GM08714 (cell line): ENCODE data around the gene MICAL3.
"Not testable (repeated sequence)": the region's sequence is repeated elsewhere in the genome, so short reads cannot be mapped to it uniquely, and the experiment has no call there.

ENCODE experiments used
- H3K4me3 ChIP-seq: fragments of 200-500 bp; sonication (Bioruptor generic); 2 replicates; pipeline ENCODE4 v1.5.1; 2014; ENCODE audit warnings: mild to moderate bottlenecking, low read length, inconsistent platforms
- ZNF274 ChIP-seq: IDR thresholded peaks from 2 replicates; pipeline ENCODE4 v1.6.1; 2012; ENCODE audit warnings: mild to moderate bottlenecking, low read depth, low read length

The MICAL3 gene

DNA sequence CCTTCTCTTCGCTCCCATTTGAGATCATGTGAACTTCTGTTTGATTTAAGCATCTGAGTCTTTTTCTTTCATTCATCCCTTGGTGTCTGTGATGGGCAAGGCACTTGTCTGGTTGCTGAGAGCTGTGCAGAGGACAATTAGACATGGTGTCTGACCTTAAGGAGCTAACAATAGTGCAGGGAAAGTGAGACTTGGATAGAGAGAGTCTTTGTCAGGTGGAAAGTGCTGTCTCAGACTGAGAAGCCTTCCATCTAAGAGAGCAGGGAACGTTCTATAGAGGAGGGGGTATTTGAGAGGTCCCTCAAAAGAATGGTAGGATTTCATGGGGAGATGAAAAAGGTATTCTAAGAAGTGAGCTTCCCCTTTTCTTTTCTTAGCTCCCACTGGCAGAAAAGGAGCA, 14.1 kb downstream of the MICAL3 start:
- TF ChIP-seq ZNF274 = no peak
- H3K4me3 ChIP-seq = no peak overlapping the region

GRCh38 chr22:18008136-18008535, 16.2 kb downstream of the MICAL3 start:
- no peak for TF ChIP-seq ZNF274
- H3K4me3 ChIP-seq = no peak overlapping the region

GRCh38 chr22:18005201-18005926, 19.0 kb downstream of the MICAL3 start:
- TF ChIP-seq ZNF274 = no peak
- no peak overlapping the region for H3K4me3 ChIP-seq

DNA sequence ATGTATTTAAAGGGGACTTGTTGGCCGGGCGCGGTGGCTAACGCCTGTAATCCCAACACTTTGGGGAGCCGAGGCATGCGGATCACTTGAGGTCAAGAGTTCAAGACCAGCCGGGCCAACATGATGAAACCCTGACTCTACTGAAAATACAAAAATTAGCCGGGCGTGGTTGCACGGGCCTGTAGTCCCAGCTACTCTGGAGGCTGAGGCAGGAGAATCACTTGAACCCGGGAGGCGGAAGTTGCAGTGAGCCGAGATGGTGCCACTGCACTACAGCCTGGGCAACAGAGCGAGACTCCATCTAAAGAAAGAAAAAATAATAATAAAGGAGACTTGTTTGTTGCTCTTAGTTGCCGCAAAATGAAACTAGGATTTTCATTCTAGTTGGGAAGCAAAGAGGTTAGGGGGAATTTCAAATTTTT, 22.5 kb downstream of the MICAL3 start:
- peak overlapping the region; percentile 69; the same call in 1 of the 2 replicates for H3K4me3 ChIP-seq

- no peak for TF ChIP-seq ZNF274
Measured at GRCh38 chr22:18001040-18001893, 23.1 kb downstream of the MICAL3 start.

GRCh38 chr22:18000441-18001039, 23.8 kb downstream of the MICAL3 start:
- peak overlapping the region; percentile 69 for H3K4me3 ChIP-seq

More at GRCh38 chr22:18001040-18001893, 23.1 kb downstream of the MICAL3 start:
- H3K4me3 ChIP-seq = peak overlapping the region; percentile 69

GRCh38 chr22:17999851-18000250, 24.5 kb downstream of the MICAL3 start:
- H3K4me3 ChIP-seq = peak overlapping the region; percentile 69
- no peak for TF ChIP-seq ZNF274

More at GRCh38 chr22:18000441-18001039, 23.8 kb downstream of the MICAL3 start:
- TF ChIP-seq ZNF274 = no peak

GRCh38 chr22:17998913-17999312, 25.4 kb downstream of the MICAL3 start:
- no peak overlapping the region for H3K4me3 ChIP-seq
- TF ChIP-seq ZNF274 = no peak

DNA sequence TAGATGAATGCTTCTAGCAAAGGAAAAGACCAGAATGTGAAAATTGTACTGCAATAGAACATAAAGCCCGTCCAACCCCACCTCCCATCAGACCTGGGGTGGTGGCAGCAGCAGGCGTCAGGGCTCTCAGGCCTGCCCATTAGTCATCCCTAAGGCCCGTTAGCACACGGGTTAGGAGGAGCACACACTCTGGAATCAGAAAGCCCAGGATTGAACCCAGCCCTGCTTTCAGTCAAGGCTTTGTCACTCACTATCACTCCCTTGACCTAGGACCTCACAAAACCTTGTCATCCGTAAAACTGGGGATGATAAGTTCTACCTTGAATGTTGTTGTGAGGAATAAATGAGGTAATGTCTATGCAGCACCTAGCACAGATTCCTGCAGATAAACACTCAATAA, 26.9 kb downstream of the MICAL3 start:
- H3K4me3 ChIP-seq = no peak overlapping the region
- no peak for TF ChIP-seq ZNF274

DNA sequence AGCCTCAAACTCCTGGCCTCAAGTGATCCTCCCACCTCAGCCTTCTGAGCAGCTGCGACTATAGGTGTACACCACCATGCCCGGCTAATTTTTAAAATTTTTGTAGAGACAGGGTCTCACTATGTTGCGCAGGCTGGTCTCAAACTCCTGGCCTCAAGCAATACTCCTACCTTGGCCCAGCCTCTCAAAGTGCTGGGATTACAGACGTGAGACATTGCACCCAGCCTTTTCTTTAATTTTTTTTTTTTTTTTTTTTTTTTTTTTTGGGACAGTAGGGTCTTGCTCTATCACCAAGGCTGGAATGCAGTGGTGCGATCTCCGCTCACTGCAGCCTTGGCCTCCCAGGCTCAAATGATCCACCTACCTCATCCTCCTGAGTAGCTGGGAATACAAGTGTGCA, 29.1 kb downstream of the MICAL3 start:
- not testable (repeated sequence) for H3K4me3 ChIP-seq

DNA sequence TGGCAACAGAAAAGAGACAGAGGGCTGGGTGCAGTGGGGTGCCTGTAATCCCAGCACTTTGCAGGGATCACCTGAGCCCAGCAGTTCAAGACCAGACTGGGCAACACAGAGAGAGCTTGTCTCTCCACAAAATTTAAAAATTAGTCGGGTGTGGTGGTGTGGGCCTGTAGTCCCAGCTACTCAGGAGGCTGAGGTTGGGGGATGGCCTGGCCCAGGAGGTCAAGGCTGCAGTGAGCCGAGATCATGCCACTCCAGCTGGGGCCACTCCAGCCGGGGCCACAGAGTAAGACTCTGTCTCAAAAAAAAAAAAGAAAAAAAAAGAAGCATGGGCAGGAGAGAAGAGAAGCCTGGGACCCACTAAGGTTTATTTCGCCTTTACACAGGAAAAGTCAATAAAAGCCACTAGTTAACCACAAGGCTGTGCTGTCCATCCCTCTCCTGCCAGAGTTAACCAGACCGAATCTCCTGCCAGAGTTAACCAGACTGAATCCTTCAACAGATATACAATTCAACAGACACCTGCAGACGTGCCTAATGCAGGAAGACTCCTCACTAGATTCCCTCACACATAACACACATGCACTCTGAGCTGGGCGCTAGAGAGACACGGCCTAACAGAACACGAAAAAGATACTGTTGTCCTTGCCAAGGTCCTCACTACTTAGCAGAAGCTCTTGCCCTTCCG, 29.8 kb downstream of the MICAL3 start:
- no peak for TF ChIP-seq ZNF274
- H3K4me3 ChIP-seq = no peak overlapping the region

DNA sequence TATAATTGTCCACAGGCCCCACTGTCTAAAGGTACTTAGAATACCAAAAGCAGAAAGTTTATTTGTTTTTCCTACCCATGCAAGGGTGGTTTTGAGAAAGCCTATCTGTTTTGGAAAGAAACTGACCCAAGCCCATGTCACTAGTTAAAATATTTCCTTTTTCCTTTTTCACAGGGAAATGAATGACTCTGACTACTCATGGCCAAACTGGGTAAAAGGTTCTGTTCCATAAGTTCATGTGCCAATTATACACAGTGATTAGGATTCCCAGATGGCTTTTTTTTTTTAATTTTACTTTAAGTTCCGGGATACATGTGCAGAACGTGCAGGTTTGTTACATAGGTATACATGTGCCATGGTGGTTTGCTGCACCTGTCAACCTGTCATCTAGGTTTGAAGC, 31.4 kb downstream of the MICAL3 start:
- not testable (repeated sequence) for H3K4me3 ChIP-seq

DNA sequence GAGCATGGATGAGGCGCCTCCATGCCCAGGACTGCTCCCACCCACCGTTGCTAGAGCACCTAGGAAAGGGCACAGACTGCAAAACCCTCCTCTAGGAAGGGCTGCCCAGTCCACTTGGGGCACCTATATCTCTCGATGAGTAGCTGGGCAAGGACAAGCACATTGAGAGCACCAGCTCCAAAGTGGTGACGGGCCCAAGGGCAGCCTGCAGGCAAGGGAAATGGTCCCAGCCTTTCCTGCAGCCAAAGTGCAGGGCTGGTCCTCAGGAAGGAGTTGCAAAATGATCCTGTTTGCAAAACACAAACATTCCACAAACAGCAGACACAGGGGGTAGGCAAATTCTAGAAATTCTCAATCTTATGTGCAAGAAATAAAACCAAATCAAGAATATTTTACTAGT, 32.4 kb downstream of the MICAL3 start:
- H3K4me3 ChIP-seq = not testable (repeated sequence)

DNA sequence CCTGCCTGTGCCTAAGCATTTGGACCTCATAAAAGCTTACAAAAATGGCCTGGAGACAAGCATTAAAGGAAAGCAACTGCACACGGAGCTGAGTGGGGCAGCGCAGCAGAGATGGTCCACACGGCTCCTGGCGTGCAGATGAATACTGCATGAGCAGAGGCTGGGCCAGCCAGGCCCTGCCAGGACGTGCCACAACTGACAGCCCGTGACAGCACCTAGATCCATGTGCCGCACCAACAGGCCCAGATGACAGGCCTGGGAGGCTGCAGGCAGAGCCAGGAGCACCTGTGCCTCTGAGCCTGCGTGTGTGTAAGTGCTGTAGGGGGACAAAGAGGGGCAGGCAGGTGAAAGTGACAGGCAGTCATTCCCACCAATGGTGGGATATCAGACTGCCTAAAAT, 33.4 kb downstream of the MICAL3 start:
- no peak for TF ChIP-seq ZNF274
- H3K4me3 ChIP-seq = no peak overlapping the region
